SU-DHL-6 (cell line): ENCODE measurements around the gene CSTB.

ENCODE experiments used
- H2AFZ ChIP-seq: fragments of 200-600 bp; sonication (generic); 2 replicates; pipeline ENCODE4 v1.6.1; 2014; ENCODE audit warnings: low read depth, mild to moderate bottlenecking, moderate library complexity, mixed read lengths, antibody characterized with exemption, low read length; ENCODE audit not compliant: severe bottlenecking
- H3F3A ChIP-seq: fragments of 200-600 bp; shearing (Covaris generic); 2 replicates; pipeline ENCODE4 v1.6.0; 2016; ENCODE audit warnings: antibody characterized with exemption, mild to moderate bottlenecking; ENCODE audit not compliant: insufficient read depth
- H3K27ac ChIP-seq: fragments of 200-600 bp; sonication (generic); 2 replicates; pipeline ENCODE4 v1.5.1; 2016; ENCODE audit warnings: low read depth, mild to moderate bottlenecking, low read length, moderate library complexity, mixed read lengths
- H3K27me3 ChIP-seq: fragments of 200-600 bp; sonication (generic), shearing (Covaris generic); 2 replicates; pipeline ENCODE4 v1.6.0; 2014; ENCODE audit warnings: mild to moderate bottlenecking, low read length
- H3K36me3 ChIP-seq: fragments of 200-600 bp; sonication (generic); 2 replicates; pipeline ENCODE4 v1.6.1; 2014; ENCODE audit warnings: mild to moderate bottlenecking, low read length, mixed read lengths
- H3K4me2 ChIP-seq: fragments of 300-600, 200-600 bp; shearing (Covaris generic), sonication (generic); 2 replicates; pipeline ENCODE4 v1.6.0; 2014; ENCODE audit warnings: low read length, low read depth, mild to moderate bottlenecking; ENCODE audit not compliant: poor library complexity, severe bottlenecking
- H3K4me3 ChIP-seq: fragments of 200-600 bp; sonication (generic); 2 replicates; pipeline ENCODE4 v1.5.1; 2014; ENCODE audit warnings: antibody characterized with exemption, low read length, mild to moderate bottlenecking, mixed read lengths; ENCODE audit not compliant: insufficient read depth, poor library complexity, severe bottlenecking
- H3K79me2 ChIP-seq: fragments of 200-600 bp; sonication (generic); 2 replicates; pipeline ENCODE4 v1.6.1; 2014; ENCODE audit warnings: mild to moderate bottlenecking, low read length, moderate library complexity; ENCODE audit not compliant: insufficient read depth
- H3K9ac ChIP-seq: fragments of 200-600 bp; sonication (generic); 2 replicates; pipeline ENCODE4 v1.7.0; 2014; ENCODE audit warnings: mild to moderate bottlenecking, low read length
- H3K9me2 ChIP-seq: fragments of 200-600 bp; sonication (generic); replicated peaks from 2 replicates; pipeline ENCODE4 v1.6.1; 2014; ENCODE audit warnings: low read length; ENCODE audit not compliant: insufficient read depth
- H3K9me3 ChIP-seq: fragments of 200-600 bp; sonication (generic); 2 replicates; pipeline ENCODE4 v1.6.1; 2014; ENCODE audit warnings: low read length, mixed read lengths; ENCODE audit not compliant: insufficient read depth
- H4K20me1 ChIP-seq: fragments of 200-600 bp; sonication (generic); 2 replicates; pipeline ENCODE4 v1.6.1; 2014; ENCODE audit warnings: low read depth, mild to moderate bottlenecking, antibody characterized with exemption, low read length, moderate library complexity, mixed read lengths
- CTCF ChIP-seq: fragments of 200-600 bp; sonication (generic); IDR thresholded peaks from one replicate; pipeline ENCODE4 v1.5.1; 2017; ENCODE audit warnings: antibody characterized with exemption, mild to moderate bottlenecking, low read length, moderate library complexity; ENCODE audit not compliant: insufficient read depth, poor library complexity, severe bottlenecking
- EZH2phosphoT487 ChIP-seq: fragments of 200-600 bp; sonication (generic), shearing (Covaris generic); conservative IDR thresholded peaks from 2 replicates; pipeline ENCODE4 v1.6.1; 2018; ENCODE audit warnings: mild to moderate bottlenecking, antibody characterized with exemption, low read length, moderate library complexity, mixed read lengths

CSTB gene

GRCh38 chr21:43817157-43818086, 41.3 kb upstream of the CSTB start:
- TF ChIP-seq EZH2phosphoT487, result no peak
- TF ChIP-seq CTCF, result no peak
- Histone ChIP-seq H3K4me2 (no peak overlapping the region), H3K9me2 (no peaks in the 10 kb centered on the region), H3K27ac (no peak overlapping the region), H3K27me3 (no peaks in the 10 kb centered on the region), H3K9ac (no peak overlapping the region), H3F3A (no peaks in the 10 kb centered on the region), H4K20me1 (no peaks in the 10 kb centered on the region), H2AFZ (no peak overlapping the region), H3K79me2 (no peaks in the 10 kb centered on the region), H3K4me3 (no peak overlapping the region), H3K36me3 (no peaks in the 10 kb centered on the region), H3K9me3 (no peaks in the 10 kb centered on the region)

- Histone ChIP-seq H3K36me3 (no peaks in the 10 kb centered on the region), H3K27ac (no peak overlapping the region), H3K4me2 (no peak overlapping the region), H3K9me2 (no peaks in the 10 kb centered on the region), H3F3A (no peaks in the 10 kb centered on the region), H3K9me3 (no peaks in the 10 kb centered on the region), H2AFZ (no peak overlapping the region), H3K27me3 (no peaks in the 10 kb centered on the region), H3K79me2 (no peaks in the 10 kb centered on the region), H4K20me1 (no peaks in the 10 kb centered on the region), H3K4me3 (no peak overlapping the region), H3K9ac (no peak overlapping the region)
- TF ChIP-seq EZH2phosphoT487 (no peak), CTCF (no peak)
Measured at GRCh38 chr21:43816611-43817071, 40.5 kb upstream of the CSTB start.

DNA sequence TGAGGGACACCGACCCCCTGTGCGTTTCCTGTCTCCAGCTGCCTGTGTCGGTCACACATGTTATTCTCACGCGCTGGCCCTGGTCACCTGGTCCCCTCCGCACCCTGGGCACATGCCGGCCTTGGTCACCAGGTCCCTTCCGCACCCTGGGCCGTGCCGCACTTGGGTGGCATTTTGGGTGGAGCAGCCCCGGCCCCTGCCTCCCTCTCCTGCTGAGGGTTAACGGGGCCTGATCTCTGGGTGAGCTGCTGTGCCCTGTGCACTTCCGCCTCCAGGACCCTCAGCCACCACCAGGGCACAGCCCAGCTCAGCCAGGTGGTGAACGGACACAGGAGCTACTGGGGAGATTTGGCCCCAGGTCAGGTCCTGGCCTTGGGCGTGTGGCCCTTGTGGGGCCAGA, 39.9 kb upstream of the CSTB start:
- Histone ChIP-seq H3K4me2 (no peak overlapping the region), H3K27me3 (no peaks in the 10 kb centered on the region), H3K4me3 (no peak overlapping the region), H2AFZ (no peak overlapping the region), H3F3A (no peaks in the 10 kb centered on the region), H4K20me1 (no peaks in the 10 kb centered on the region), H3K9me2 (no peaks in the 10 kb centered on the region), H3K79me2 (no peaks in the 10 kb centered on the region), H3K9me3 (no peaks in the 10 kb centered on the region), H3K27ac (no peak overlapping the region), H3K36me3 (no peaks in the 10 kb centered on the region), H3K9ac (no peak overlapping the region)
- TF ChIP-seq EZH2phosphoT487, result no peak
- no peak for TF ChIP-seq CTCF
